GM23338 (cell line): ENCODE measurements around the gene PSMD14. TPM values are rescaled to one million over a fixed set of nuclear protein-coding genes. Genes with fewer than 3 reads are reported as not detected.

Source experiments
- ATAC-seq: fragments of 200-7000 bp; cut with Tn5 transposase; 3 replicates; pipeline ENCODE4 v1.9.1; 2020
- DNase-seq: peaks from one replicate; pipeline ENCODE4 v3.0.0-alpha.2; 2015; ENCODE audit warnings: low spot score
- H2AFZ ChIP-seq: fragments of 200-600 bp; sonication (generic); 2 replicates; pipeline ENCODE4 v1.8.0; 2016; ENCODE audit warnings: antibody characterized with exemption, mild to moderate bottlenecking, moderate library complexity
- H3F3A ChIP-seq: fragments of 200-600 bp; sonication (generic); replicated peaks from 2 replicates; pipeline ENCODE4 v1.8.0; 2017; ENCODE audit warnings: antibody characterized with exemption, mixed run types, low read depth
- H3K27ac ChIP-seq: fragments of 200-600 bp; sonication (generic); 2 replicates; pipeline ENCODE4 v1.6.1; 2016; ENCODE audit warnings: low read depth
- H3K27me3 ChIP-seq: fragments of 200-600 bp; sonication (generic); 2 replicates; pipeline ENCODE4 v1.8.0; 2016; ENCODE audit warnings: mild to moderate bottlenecking, mixed run types, moderate library complexity; ENCODE audit not compliant: insufficient read depth
- H3K36me3 ChIP-seq: fragments of 200-600 bp; sonication (generic); 2 replicates; pipeline ENCODE4 v1.8.0; 2016; ENCODE audit warnings: mild to moderate bottlenecking; ENCODE audit not compliant: insufficient read depth
- H3K4me1 ChIP-seq: fragments of 200-600 bp; sonication (generic); 2 replicates; pipeline ENCODE4 v1.8.0; 2016; ENCODE audit warnings: mild to moderate bottlenecking, moderate library complexity; ENCODE audit not compliant: insufficient read depth
- H3K4me2 ChIP-seq: fragments of 200-600 bp; sonication (generic); 2 replicates; pipeline ENCODE4 v1.7.1; 2017; ENCODE audit warnings: mixed run types
- H3K4me3 ChIP-seq: fragments of 200-600 bp; sonication (generic); 2 replicates; pipeline ENCODE4 v1.6.1; 2016; ENCODE audit warnings: mixed run types
- H3K79me2 ChIP-seq: fragments of 200-600 bp; sonication (generic); replicated peaks from 2 replicates; pipeline ENCODE4 v1.8.0; 2017; ENCODE audit warnings: mild to moderate bottlenecking; ENCODE audit not compliant: insufficient read depth
- H3K9me2 ChIP-seq: fragments of 200-600 bp; sonication (generic); 2 replicates; pipeline ENCODE4 v1.8.0; 2017; ENCODE audit not compliant: insufficient read depth
- H4K20me1 ChIP-seq: fragments of 200-600 bp; sonication (generic); replicated peaks from 2 replicates; pipeline ENCODE4 v1.8.0; 2017; ENCODE audit warnings: mild to moderate bottlenecking; ENCODE audit not compliant: insufficient read depth
- H3K27ac Mint-ChIP-seq: 2 replicates; pipeline ENCODE4 v1.8.0; 2020; ENCODE audit warnings: inconsistent platforms, mild to moderate bottlenecking, moderate library complexity, mixed read lengths
- H3K27me3 Mint-ChIP-seq: 3 replicates; pipeline ENCODE4 v1.8.0; 2022; ENCODE audit warnings: low read depth, mild to moderate bottlenecking, moderate library complexity, mixed read lengths, inconsistent platforms; ENCODE audit not compliant: insufficient read depth, poor library complexity
- H3K36me3 Mint-ChIP-seq: 3 replicates; pipeline ENCODE4 v1.8.0; 2021; ENCODE audit warnings: low read depth, mild to moderate bottlenecking, inconsistent platforms, moderate library complexity, mixed read lengths
- H3K4me1 Mint-ChIP-seq: 3 replicates; pipeline ENCODE4 v1.8.0; 2020; ENCODE audit warnings: mild to moderate bottlenecking, inconsistent platforms, mixed read lengths
- H3K4me3 Mint-ChIP-seq: 3 replicates; pipeline ENCODE4 v1.8.0; 2021; ENCODE audit warnings: moderate library complexity, mild to moderate bottlenecking, inconsistent platforms, mixed read lengths
- H3K9me3 Mint-ChIP-seq: 3 replicates; pipeline ENCODE4 v1.8.0; 2020; ENCODE audit warnings: moderate library complexity, mild to moderate bottlenecking, inconsistent platforms, mixed read lengths
- CREB1 ChIP-seq: fragments of 250-450 bp; sonication (Bioruptor Pico); IDR thresholded peaks from 2 replicates; pipeline ENCODE4 v1.5.0; 2020; ENCODE audit warnings: low read depth, mild to moderate bottlenecking, moderate library complexity
- ETS1 ChIP-seq: IDR thresholded peaks from 2 replicates; pipeline ENCODE4 v1.6.1; 2016; ENCODE audit warnings: antibody characterized with exemption
- JUNB ChIP-seq: IDR thresholded peaks from one replicate; pipeline ENCODE4 v1.6.1; 2016; ENCODE audit warnings: antibody characterized with exemption; ENCODE audit not compliant: unreplicated experiment
- POLR2AphosphoS5 ChIP-seq: IDR thresholded peaks from 2 replicates; pipeline ENCODE4 v1.6.1; 2016; ENCODE audit warnings: antibody characterized with exemption, low read depth
- STAT1 ChIP-seq: IDR thresholded peaks from one replicate; pipeline ENCODE4 v1.6.1; 2016; ENCODE audit warnings: antibody characterized with exemption; ENCODE audit not compliant: unreplicated experiment
- ZNF114 ChIP-seq: fragments of 250-450 bp; sonication (Bioruptor Pico); IDR thresholded peaks from 2 replicates; pipeline ENCODE4 v1.5.0; 2020; ENCODE audit warnings: mild to moderate bottlenecking, moderate library complexity
- ZNF331 ChIP-seq: fragments of 250-450 bp; sonication (Bioruptor Pico); IDR thresholded peaks from 2 replicates; pipeline ENCODE4 v1.5.0; 2020; ENCODE audit warnings: low read depth, mild to moderate bottlenecking, moderate library complexity
- polyA plus RNA-seq: library from polyadenylated mRNA; unstranded; fragments of >200 nt; fragmentation: Nextera tagmentation; extraction: Ambion mirVana; gene quantifications from 2 replicates; pipeline ENCODE4 v1.2.1, GENCODE V29; 2016
- total RNA-seq: library from RNA; depleted of rRNA; stranded (reverse); fragments of >200 nt; shearing (Covaris generic); gene quantifications from 2 replicates; pipeline ENCODE4 v1.2.3, GENCODE V29; 2014
- TF ChIP-seq, protein P1 (sequence below): IDR thresholded peaks from one replicate; pipeline ENCODE4 v1.6.1; 2018; ENCODE audit warnings: antibody characterized with exemption; ENCODE audit not compliant: unreplicated experiment
- TF ChIP-seq, protein P2 (sequence below), 2 experiments: fragments of 200-600 bp in 1 of 2; sonication (generic) in 1 of 2; conservative IDR thresholded peaks; 2 replicates each; pipeline versions ENCODE4 v1.5.1 to v1.6.1; 2016 to 2017; ENCODE audit warnings: antibody characterized with exemption in 2 of 2, low read depth in 2 of 2, mild to moderate bottlenecking in 2 of 2, moderate library complexity in 1 of 2

The PSMD14 gene
- total and polyA plus RNA-seq, 2 experiments from 2014 or later, result 92.2 to 123 TPM

DNA sequence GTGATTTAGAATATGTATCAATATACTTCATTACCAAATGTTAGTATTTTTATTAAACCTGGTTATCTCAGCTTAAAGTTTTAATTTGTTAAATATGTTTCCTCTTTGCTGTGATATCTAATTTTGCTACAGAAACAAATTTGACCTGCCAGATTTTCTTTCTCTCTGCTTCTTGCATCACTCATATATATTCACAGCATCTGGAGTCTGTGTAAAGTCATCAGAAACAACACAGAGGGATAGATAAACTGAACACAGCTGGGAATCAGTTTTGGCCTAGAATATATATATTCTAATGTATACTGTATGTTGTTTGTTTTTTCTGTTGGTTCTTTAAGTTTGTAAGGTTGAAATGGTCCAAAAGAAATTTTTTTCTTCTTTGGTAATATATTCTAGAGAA lies 8.5 kb downstream of the PSMD14 start (continued):
- TF ChIP-seq, protein P1, sequence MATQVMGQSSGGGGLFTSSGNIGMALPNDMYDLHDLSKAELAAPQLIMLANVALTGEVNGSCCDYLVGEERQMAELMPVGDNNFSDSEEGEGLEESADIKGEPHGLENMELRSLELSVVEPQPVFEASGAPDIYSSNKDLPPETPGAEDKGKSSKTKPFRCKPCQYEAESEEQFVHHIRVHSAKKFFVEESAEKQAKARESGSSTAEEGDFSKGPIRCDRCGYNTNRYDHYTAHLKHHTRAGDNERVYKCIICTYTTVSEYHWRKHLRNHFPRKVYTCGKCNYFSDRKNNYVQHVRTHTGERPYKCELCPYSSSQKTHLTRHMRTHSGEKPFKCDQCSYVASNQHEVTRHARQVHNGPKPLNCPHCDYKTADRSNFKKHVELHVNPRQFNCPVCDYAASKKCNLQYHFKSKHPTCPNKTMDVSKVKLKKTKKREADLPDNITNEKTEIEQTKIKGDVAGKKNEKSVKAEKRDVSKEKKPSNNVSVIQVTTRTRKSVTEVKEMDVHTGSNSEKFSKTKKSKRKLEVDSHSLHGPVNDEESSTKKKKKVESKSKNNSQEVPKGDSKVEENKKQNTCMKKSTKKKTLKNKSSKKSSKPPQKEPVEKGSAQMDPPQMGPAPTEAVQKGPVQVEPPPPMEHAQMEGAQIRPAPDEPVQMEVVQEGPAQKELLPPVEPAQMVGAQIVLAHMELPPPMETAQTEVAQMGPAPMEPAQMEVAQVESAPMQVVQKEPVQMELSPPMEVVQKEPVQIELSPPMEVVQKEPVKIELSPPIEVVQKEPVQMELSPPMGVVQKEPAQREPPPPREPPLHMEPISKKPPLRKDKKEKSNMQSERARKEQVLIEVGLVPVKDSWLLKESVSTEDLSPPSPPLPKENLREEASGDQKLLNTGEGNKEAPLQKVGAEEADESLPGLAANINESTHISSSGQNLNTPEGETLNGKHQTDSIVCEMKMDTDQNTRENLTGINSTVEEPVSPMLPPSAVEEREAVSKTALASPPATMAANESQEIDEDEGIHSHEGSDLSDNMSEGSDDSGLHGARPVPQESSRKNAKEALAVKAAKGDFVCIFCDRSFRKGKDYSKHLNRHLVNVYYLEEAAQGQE, result no peak
- TF ChIP-seq POLR2AphosphoS5 (no peak), CREB1 (CRISPR knock-in tag) (no peak)

DNA sequence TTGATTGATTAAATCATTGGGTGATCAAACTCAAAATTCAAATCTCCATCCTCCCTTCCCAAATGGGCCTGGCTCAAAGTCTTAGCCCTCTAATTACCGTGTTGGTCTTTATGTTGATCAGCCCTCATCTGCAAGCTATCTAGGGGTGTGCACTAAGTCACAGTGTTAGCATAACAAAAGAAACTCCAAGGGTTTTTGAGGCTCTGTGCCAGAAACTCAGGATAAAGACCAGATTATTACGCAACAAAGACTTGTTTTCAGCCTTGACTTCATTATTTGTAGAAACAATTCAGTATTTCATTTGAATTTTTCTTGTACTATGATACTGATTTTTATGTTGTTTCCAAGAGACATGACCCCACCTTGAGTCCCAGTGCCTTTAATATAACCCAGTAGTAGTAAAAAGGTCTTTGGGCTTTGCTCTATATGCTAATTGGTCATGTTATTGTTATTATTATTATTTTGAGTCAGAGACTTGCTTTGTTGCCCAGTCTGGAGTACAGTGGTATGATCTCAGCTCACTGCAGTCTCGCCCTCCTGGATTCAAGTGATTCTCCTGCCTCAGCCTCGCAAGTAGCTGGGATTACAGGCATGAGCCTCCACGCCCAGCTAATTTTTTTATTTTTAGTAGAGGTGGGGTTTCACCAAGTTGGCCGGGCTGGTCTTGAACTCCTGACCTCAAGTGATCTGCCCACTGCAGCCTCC lies 13.9 kb downstream of the PSMD14 start:
- peak; percentile 42 for DNase-seq
- Mint-ChIP-seq H3K27ac (no peak overlapping the region), H3K4me3 (no peak overlapping the region), H3K4me1 (peaks cover 28% of the 10 kb centered on the region), H3K27me3 (no peaks in the 10 kb centered on the region), H3K9me3 (no peaks in the 10 kb centered on the region), H3K36me3 (peaks cover 33% of the 10 kb centered on the region)
- H3K27me3 ChIP-seq, result no peaks in the 10 kb centered on the region
- H3K4me2 ChIP-seq, result 0 out of 2 replicates have a peak overlapping the region, but pooled peaks have one; percentile 4
- 0 out of 2 replicates have a peak, but pooled peaks cover 3% of the 10 kb centered on the region for H3K36me3 ChIP-seq
- H4K20me1 ChIP-seq, result peaks cover 25% of the 10 kb centered on the region
- peaks cover 83% of the 10 kb centered on the region for H3K79me2 ChIP-seq
- H3F3A ChIP-seq, result no peaks in the 10 kb centered on the region
- no peak overlapping the region for H3K4me3 ChIP-seq
- no peak overlapping the region for H3K27ac ChIP-seq
- peak; percentile 90 for ATAC-seq
- no peak overlapping the region for H2AFZ ChIP-seq
- H3K9me2 ChIP-seq, result no peaks in the 10 kb centered on the region
- peaks cover 13% of the 10 kb centered on the region; the same call in 1 of the 2 replicates for H3K4me1 ChIP-seq
- TF ChIP-seq ZNF114 (no peak), CREB1 (CRISPR knock-in tag) (no peak), ETS1 (no peak), ZNF331 (CRISPR knock-in tag) (no peak), JUNB (no peak), STAT1 (no peak)
- TF ChIP-seq, protein P2, sequence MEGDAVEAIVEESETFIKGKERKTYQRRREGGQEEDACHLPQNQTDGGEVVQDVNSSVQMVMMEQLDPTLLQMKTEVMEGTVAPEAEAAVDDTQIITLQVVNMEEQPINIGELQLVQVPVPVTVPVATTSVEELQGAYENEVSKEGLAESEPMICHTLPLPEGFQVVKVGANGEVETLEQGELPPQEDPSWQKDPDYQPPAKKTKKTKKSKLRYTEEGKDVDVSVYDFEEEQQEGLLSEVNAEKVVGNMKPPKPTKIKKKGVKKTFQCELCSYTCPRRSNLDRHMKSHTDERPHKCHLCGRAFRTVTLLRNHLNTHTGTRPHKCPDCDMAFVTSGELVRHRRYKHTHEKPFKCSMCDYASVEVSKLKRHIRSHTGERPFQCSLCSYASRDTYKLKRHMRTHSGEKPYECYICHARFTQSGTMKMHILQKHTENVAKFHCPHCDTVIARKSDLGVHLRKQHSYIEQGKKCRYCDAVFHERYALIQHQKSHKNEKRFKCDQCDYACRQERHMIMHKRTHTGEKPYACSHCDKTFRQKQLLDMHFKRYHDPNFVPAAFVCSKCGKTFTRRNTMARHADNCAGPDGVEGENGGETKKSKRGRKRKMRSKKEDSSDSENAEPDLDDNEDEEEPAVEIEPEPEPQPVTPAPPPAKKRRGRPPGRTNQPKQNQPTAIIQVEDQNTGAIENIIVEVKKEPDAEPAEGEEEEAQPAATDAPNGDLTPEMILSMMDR (conservative IDR thresholded peaks at IDR 0.05; ENCODE audit: low read depth in 2 of 2), result no peak
- TF ChIP-seq, protein P1, result no peak
